GM18508 (cell line): ENCODE measurements around the gene TM4SF20.
"Not testable (repeated sequence)": the region's sequence is repeated elsewhere in the genome, so short reads cannot be mapped to it uniquely, and the experiment has no call there.

ENCODE experiments used
- ATAC-seq: cut with Tn5 transposase; IDR thresholded peaks from one replicate; pipeline ENCODE4 v1.9.1; 2021; ENCODE audit warnings: moderate number of reproducible peaks; ENCODE audit not compliant: insufficient read depth, unreplicated experiment

Gene TM4SF20

DNA sequence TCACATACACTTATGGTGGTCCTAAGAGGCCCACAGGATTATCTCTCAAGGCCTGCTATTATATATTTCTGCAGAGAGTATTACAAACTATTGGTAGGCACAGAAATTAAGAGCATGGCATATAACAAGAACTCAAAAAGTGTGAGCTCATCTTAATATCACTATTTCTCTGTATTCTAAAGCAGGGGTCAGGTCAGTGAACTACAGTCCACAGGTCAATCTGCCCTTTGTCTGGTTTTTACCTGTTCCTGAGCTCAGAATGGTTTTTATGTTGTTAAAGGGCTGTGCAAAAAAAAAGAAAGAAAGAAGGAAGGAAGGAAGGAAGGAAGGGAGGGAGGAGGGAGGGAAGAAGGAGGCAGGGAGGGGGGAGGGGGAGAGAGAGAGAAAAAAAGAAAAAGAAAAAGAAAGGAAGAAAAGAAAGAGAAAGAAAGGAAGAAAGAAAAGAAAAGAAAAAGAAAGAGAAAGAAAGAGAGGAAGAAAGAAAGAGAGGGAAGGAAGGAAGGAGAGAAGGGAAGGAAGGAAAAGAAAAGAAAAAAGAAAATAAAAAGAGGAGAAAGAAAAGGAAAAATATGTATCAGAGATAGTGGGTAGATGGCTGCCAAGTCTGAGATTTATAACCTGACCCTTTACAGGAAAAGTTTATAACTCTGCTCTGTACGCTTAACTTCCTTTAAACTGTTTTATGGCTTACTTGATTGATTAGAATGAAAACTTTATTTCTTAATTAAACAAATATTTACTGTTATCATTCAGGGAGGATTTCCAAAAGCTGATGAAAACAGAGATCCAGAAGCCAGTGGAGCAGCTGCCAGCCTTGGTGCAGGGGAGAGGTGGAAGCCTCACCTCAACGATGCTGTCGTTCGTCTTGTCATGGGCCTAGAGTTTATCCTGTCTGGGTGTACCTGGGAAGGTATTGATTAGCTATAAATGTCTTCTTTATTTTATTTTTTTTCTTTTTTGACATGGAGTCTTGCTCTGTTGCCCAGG lies 19.9 kb upstream of the TM4SF20 start:
- ATAC-seq: no peak

DNA sequence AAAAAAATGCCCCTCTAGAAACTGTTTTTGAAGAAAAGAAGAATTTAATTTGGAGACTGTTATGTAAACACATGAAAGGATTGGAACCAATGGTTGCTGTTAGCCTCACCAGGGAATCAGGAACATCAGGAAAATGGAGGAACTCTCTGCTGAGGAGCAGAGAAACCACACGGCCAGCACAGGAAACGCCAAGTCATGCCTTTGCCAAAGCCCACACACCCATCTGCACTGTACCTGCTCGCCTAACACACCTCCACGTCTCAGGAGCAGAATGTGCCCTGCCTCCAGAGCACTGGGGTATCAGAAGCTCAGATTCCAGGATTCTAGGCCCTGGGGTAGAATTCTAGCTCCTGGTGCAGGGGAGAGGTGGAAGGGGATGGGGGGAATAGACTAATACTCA lies 18.5 kb upstream of the TM4SF20 start:
- ATAC-seq: no peak

DNA sequence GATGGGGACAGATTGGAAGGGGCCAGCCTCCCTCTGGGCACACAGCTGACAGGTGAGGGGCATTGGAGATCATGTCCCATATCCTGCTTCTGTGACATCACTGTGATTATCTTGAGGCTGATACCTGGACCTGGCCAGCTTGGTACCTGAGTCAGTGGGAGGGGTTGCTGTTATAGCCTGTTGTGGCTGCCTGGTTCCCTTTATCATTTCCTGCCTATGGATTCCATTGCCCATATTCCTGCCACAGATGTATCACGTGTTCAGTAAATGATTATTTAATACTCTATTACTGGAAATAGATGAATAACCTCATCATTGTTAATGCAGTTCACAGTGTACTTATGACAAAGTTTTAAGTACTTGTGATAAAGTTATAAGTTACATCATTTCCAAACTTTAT lies 16.4 kb upstream of the TM4SF20 start:
- no peak for ATAC-seq

DNA sequence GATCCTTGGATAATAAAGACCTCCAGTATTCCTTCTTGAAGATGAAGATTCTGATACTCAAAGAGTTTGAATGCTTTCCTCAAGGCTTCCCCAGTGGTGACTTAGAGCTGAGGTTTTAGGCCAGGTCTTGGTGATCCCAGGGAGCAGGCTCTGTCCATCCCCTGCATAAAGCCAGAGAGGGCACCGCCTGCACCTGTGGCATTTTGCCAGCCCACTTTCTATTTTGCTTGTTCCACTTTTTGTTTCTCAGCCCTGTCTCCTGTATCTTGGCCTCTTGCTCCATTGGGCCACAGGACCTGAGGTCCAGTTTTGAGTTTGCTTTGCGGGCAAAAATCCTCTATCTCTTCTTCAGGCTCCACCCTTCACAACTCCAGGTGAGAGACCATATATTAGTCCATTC lies 15.3 kb upstream of the TM4SF20 start:
- no peak for ATAC-seq

DNA sequence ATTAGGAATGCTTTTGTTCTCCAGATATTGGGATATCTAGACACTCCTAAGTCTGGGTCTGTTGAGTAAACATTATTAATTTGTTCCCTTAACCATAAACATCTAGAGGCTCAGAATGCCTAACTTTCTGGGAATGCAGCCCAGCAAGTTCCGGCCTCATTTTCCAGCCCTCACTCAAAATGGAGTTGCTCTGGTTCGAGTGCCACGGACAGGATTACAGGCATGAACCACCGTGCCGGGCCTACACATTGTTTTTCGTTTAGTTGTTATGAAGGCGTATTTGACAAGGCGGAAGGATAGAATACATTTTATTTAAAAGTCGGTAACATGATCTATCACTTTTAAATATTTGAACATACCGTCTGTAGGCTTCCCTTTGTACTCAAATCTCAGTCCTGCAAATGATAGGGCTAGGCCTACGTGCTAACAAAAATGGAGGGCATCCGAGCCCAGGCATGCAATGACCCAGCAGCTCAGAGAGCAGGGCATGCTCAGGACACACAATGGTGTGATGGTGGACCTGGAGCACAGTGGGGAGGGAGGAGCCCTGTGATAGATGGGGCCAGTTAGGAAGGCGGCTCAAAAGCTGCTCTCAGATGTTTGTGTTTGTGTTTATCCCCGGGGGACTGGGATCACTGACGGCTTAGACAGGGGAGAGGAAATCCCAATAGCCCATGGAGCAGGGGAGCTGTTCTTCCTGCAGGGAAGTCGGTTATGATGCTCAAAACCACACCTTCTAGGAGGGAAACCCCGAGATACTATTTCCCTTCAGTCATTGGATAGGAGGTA lies 11.6 kb upstream of the TM4SF20 start:
- ATAC-seq: no peak

DNA sequence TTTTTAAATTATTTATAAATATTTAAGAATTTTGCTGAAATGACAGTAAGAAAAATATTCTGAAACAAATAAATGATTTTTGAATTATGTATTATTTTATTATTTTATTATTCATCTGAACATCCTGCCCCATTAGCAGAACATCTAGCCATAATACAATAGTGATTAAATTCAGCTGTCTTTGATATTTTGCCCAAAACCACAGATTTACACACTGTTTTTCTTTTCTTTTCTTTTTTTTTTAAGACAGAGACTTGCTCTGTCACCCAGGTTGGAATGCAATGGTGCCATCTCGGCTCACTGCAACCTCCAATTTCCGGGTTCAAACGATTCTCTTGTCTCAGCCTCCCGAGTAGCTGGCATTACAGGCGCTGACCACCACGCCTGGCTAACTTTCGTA lies 10.6 kb upstream of the TM4SF20 start:
- no peak for ATAC-seq

DNA sequence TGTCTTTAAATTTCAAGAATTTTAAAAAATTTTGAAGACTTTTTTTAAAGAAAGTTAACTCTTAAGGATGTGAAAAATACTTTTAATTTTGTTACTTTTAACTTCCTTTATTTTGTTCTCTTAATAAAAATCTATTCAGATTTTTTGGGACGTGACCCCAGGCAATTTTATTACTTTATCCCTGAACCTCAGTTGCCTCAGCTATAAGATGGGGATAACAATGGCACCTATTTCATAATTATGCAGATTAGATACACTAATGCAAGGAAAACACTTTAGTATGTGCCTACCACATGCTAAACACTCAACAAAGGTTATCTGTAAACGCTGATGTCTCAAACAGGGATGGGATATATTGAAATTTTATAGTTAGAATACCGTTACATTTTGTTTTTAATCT lies 10.1 kb upstream of the TM4SF20 start:
- ATAC-seq: no peak

DNA sequence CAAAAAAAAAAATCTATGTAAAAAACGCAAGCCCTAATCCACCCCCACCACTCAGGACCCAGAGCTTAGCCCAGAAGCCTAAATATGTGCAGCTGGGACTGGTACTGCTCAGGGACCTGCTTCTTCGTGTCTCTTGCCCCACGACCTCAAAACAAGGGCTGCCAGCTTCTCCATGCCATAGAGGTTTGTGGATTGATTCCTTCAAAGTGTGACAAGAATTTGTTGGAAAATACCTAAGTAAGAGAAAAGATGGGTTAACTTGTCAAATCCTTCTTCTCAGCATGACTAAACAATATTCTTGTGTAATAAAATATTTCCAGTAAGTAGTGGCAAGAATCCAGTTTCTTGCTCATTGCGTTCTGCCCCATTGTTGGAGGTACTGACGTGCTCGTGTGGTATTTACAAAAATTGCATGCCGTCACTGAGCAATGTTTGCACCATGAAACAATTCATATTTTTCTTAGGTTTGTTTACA lies 9.5 kb upstream of the TM4SF20 start:
- no peak for ATAC-seq

DNA sequence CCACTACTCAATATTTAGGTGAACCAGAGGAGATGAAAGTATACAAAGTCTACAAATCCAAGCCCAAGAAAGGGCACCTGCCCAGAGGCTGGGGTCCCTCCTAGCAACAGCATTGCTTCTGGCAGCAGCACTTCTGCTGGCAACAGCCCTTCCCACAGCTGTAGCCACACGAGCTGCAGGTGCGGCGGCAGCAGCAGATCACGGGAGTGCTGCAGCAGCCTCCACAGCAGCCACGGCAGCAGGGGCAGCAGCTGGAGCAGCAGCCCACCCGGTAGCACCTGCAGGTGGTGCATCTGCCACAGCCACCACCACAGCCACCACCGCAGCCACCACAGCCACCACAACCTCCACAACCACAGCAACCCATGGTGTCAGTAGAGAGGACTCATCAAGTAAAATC lies 8.5 kb upstream of the TM4SF20 start, which contains the start of gene SCYGR1:
Gene SCYGR1 (minus strand): TSS at position 367 of the 400 bp plus-strand sequence. CDS start 0 bp downstream, at position 367.
- not testable (repeated sequence) for ATAC-seq

DNA sequence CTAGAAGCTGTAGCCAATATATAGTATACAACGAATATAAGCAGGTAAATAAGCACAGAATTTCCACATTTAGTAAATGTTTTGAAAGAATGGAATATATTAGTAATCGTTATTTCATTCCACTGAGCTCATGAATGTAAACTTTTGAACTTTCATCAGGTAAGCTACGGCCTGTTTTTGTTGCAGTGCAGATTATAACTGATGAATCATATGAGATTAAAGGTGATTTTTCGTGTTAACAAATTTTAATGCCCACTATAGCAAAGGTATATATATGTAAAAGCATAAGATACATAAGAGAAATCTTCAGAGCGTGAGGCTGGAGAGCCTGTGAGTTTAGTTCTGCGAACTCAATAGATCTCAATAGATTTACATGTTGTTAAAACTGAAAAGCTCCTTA lies 7.5 kb upstream of the TM4SF20 start:
- no peak for ATAC-seq

DNA sequence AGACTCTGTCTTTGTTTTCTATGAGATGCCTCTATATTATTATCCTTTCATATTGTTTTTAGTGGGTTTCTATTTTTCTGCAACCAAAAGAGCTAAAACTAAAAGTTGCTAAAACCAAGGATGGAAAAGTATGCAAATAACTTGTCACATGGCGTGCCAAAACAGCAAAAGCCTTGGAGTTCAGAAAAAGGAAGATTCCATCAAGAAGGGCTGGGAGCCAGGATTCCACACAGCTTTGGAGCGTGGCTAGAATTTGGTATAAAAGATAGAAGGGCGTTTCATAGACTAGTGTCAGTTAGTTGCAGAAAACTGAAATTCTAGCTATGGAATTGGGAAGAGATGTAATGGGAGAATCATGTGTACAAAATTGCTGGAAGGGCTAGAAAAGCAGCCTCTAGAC lies 4.6 kb upstream of the TM4SF20 start:
- ATAC-seq: no peak

DNA sequence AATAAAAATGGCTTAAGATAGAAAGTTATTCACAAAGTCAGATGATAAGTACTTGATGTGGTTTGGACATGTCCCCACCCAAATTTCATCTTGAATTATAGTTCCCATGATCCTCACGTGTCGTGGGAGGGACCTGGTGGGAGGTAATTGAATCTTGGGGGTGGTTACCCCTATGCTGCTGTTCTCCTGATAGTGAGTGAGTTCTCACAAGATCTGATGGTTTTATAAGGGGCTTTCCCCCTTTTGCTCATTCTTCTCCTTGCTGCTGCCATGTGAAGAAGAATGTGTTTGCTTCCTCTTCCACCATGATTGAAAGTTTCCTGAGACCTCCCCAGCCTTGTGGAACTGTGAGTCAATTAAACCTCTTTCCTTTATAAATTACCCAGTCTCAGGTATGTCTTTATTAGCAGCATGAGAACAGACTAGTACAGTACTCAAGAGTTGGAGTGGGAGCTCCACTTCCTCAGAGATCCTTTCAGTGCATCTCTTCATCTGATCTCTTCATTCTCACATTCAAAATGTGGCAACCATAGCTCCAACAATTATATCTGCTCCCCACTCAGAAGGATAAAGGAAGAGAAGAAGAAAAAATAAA lies 3.2 kb upstream of the TM4SF20 start:
- ATAC-seq: not testable (repeated sequence)

DNA sequence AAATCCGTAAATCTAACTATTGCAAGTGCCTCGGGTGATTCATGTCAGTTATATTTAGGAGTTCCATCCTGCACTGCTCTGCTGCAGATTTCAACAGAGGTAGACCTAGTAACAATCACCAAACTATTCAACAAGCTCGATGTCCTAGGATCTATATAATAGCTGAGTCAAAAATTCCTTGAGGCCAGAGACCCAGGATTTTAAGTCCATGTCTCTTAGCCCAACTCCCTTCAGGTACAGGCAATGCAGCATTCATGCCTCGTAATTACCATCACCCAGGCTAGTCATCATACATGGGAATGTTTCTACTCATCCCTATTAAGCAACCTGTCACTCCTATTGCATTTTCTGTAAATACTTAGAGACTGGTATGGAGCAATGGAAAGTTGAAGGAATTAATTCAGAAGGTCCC lies 729 bp downstream of the TM4SF20 start:
- no peak for ATAC-seq

DNA sequence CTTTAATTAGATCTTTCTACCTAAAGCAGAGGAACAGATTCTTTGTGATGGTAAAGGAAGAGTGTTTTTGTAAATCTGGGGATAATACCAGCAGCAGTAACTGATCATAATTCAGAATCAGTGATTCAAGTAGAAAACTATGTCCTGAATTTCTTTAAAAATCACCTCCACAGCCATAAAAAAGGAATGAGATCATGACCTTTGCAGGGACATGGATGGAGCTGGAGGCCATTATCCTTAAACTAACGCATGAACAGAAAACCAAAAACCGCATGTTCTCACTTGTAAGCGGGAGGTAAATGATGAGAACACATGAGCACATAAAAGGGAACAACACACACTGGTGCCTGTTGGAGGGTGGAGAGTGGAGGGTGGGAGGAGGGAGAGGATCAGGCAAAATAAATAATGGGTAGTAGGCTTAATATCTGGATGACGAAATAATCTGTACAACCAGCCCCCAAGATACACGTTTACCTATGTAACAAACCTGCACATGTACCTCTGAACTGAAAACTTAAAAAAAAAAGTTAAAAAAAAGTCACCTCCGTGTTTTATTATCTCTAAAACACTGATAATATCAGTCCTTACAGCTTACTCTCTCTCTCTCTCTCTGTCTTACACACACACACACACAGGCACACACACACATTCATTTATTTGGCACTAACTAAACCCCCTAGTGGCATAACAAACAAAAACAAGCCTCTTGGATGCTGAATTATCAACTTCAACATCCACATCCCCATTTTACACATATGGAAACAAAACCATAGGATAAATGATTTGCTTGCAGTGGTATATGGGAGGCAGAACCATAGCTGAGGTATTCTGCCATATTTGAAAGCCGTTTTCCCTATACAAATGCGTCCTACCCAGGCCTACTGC lies 1.4 kb downstream of the TM4SF20 start:
- no peak for ATAC-seq

DNA sequence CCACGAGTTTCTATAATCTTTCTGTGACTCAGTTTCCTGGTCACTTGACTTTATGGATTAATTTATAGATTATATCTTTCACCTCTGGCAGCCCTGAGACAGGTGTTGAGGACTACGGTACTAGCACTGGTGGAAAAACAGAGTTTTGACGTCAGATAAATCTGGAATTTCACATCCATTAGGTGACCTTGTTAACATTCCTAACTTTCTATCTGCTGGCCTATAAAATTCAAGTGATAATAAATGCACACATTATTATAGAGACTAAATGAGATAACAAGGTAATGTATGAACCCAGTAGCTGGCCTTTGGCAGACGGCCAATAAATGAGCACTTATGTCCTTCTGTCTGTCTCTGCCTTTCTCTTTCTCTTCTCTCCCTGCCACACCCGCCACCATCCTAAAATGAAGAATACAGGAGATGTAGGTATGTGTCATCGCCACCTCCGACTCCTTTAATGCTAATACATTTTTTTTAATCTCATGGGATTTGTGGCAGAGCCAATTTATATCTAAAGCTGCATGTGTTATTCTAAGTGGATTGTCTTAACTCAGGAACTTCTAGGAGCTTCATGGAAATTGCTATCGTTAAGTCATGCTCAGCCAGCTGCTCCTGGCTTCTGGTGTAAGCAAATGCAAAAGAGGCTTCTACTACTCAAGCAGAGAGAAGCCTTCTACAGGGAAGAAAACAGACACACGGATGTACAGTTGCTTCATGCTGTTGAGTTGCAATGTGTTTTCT lies 2.3 kb downstream of the TM4SF20 start:
- no peak for ATAC-seq

DNA sequence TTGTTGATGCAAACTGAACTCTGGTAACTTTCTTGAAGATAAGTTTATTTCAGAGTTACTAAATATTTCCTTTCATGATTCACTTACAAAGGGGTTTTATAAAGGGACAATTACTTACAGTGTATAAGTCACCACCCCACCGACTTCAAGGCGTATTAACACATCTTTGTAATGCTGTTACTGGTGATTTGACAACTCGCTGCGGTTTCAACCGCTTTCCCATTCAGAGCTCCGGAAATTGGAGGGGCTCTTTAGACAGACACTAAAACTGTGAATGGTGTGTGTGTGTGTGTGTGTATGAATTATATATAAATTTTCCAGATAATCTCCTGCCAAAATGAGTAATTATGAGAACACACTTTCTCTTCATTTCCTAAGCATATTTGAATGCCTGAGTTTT lies 4.9 kb downstream of the TM4SF20 start:
- no peak for ATAC-seq

DNA sequence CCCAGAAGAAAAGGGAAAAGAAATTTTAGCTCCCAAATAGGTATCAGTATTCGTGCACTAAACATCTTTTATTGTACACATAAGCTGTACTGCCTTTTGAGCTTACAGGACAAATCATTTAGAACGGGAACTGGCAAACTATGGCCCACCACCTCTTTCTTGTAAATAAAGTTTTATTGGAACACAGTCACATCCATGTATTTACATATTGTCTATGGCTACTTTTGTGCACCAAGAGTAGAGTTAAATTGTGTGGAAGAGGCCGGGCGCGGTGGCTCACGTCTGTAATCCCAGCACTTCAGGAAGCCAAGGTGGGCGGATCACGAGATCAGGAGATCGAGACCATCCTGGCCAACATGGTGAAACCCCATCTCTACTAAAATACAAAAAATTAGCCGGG lies 5.7 kb downstream of the TM4SF20 start:
- ATAC-seq: no peak

DNA sequence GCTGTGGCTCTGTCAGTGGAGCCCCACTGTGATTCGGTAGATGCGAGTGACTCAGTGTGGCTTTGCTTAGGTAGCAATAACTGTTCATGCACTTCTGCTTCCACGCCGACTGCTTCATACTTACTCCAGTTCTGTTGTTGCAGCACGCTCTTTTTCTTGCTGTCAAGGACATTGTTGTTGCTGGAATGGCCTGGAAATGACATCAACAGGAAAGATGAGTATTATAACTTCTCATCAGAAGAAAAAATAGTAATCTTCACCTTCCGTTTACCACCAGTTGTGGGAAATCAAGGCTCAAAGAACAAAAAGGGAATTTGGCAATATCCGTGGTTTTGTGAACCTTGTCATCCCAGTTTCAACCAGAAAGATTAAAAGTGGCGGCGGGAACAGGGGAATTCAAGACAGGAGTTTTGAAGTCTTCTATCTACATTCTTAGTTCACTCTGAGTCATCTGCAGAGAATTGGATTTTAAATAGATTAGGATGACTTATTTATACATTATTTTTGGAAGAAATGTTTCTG lies 8.3 kb downstream of the TM4SF20 start:
- ATAC-seq: no peak

DNA sequence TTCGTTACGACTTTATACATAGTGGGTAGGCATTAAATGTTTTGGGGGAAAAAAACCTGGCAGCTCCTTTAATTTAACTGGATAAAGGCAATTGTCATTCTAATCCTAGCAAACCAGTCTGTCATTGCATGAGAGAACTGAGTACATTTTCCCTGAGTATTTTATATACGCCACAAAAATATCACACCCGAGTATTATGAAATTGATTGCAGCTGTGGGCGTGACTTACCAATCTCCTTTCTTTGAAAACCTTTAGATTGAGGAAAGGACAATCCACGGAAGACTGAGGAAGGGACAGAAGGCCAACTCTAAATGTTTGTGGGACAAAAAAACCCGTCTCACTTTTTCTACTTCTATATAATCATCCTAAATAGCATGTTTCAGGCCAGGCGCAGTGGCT lies 9.0 kb downstream of the TM4SF20 start:
- no peak for ATAC-seq
